Glutamatergic neuron (in vitro differentiated cells): ENCODE data around the gene SMOC2. TPM values are rescaled to one million over a fixed set of nuclear protein-coding genes. Genes with fewer than 3 reads are reported as not detected.

Experiments
- DNase-seq: peaks from one replicate; pipeline ENCODE4 v3.0.0; 2022
- H3K27ac Mint-ChIP-seq: one replicate; pipeline ENCODE4 v1.8.0; 2020; ENCODE audit warnings: mild to moderate bottlenecking, mixed read lengths, inconsistent platforms; ENCODE audit not compliant: unreplicated experiment
- H3K27me3 Mint-ChIP-seq: one replicate; pipeline ENCODE4 v1.8.0; 2020; ENCODE audit warnings: mild to moderate bottlenecking, moderate library complexity, mixed read lengths, inconsistent platforms; ENCODE audit not compliant: unreplicated experiment
- H3K36me3 Mint-ChIP-seq: one replicate; pipeline ENCODE4 v1.8.0; 2020; ENCODE audit warnings: mild to moderate bottlenecking, mixed read lengths, inconsistent platforms; ENCODE audit not compliant: unreplicated experiment
- H3K4me1 Mint-ChIP-seq: one replicate; pipeline ENCODE4 v1.8.0; 2020; ENCODE audit warnings: mild to moderate bottlenecking, low read depth, mixed read lengths, inconsistent platforms; ENCODE audit not compliant: unreplicated experiment
- H3K4me3 Mint-ChIP-seq: one replicate; pipeline ENCODE4 v1.8.0; 2020; ENCODE audit warnings: mild to moderate bottlenecking, mixed read lengths, inconsistent platforms; ENCODE audit not compliant: unreplicated experiment
- H3K9me3 Mint-ChIP-seq: one replicate; pipeline ENCODE4 v1.8.0; 2020; ENCODE audit warnings: mild to moderate bottlenecking, moderate library complexity, mixed read lengths, inconsistent platforms; ENCODE audit not compliant: unreplicated experiment
- CTCF ChIP-seq: fragments of 200-600 bp; sonication (generic); IDR thresholded peaks from one replicate; pipeline ENCODE4 v1.5.0; 2021; ENCODE audit not compliant: partially characterized antibody, unreplicated experiment
- total RNA-seq: library from RNA; stranded (reverse); fragmentation: NEBNext Ultra II Directional; extraction: Animal tissue kit (Norgen Biotek cat#: 25700); gene quantifications from one replicate; pipeline ENCODE4 v1.2.1, GENCODE V29; 2021; ENCODE audit not compliant: unreplicated experiment

The SMOC2 gene
- total RNA-seq, 1 donor from 2014 or later = 0.44 TPM

- no peak overlapping the region for H3K27ac Mint-ChIP-seq
- no peak for DNase-seq
- H3K36me3 Mint-ChIP-seq = no peaks in the 10 kb centered on the region
- peaks cover 3% of the 10 kb centered on the region for H3K9me3 Mint-ChIP-seq
- no peak overlapping the region for H3K4me3 Mint-ChIP-seq
- no peaks in the 10 kb centered on the region for H3K27me3 Mint-ChIP-seq
- TF ChIP-seq CTCF = no peak
- H3K4me1 Mint-ChIP-seq = no peaks in the 10 kb centered on the region
Observed at GRCh38 chr6:168433898-168434297, 7.1 kb upstream of the SMOC2 start.

DNA sequence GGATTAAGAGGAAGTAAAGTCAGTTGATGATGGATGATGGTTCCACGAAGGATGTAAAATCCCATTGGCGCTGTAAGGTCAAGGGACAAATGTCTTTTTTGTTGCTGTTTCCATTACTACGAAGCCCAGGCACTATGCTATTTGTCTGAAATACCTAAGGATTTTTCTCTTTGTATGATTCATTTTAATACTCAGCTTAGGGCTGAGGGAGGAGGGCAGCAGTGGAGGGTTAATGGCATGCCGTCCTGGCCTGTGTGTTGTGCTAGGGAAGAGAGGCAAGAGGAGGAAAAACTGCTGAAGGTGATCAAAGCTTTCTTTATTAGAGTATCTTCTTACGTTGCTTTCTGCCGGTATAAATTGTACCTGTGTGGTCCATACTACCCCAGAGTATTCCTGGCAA, 6.5 kb upstream of the SMOC2 start:
- H3K4me1 Mint-ChIP-seq = no peaks in the 10 kb centered on the region
- no peaks in the 10 kb centered on the region for H3K27me3 Mint-ChIP-seq
- no peak for DNase-seq
- no peak overlapping the region for H3K4me3 Mint-ChIP-seq
- H3K9me3 Mint-ChIP-seq = peaks cover 3% of the 10 kb centered on the region
- H3K27ac Mint-ChIP-seq = no peak overlapping the region
- no peak for TF ChIP-seq CTCF
- no peaks in the 10 kb centered on the region for H3K36me3 Mint-ChIP-seq

DNA sequence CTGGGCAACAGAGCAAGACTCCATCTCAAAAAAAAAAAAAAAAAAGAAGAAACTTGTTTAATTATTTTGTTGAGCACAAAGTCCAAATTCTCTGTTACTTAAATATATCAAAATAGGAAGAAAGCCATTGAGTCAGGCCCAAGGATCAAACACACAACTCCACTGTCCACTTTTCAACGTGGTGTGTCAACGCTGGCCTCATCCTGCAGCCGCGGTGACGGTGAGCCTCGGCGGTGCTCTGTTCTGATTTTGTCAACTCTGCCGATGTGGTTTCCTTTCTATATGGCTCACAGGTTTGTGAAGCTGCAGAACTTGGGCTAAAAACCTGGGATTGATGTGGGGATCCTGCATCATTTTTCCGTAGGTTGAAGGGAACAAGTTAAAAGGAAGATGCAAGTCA, 3.2 kb upstream of the SMOC2 start:
- no peak overlapping the region for H3K27ac Mint-ChIP-seq
- no peak for DNase-seq
- H3K36me3 Mint-ChIP-seq = no peaks in the 10 kb centered on the region
- peaks cover 2% of the 10 kb centered on the region for H3K4me1 Mint-ChIP-seq
- no peak for TF ChIP-seq CTCF
- peaks cover 3% of the 10 kb centered on the region for H3K9me3 Mint-ChIP-seq
- peaks cover 12% of the 10 kb centered on the region for H3K27me3 Mint-ChIP-seq
- H3K4me3 Mint-ChIP-seq = no peak overlapping the region

DNA sequence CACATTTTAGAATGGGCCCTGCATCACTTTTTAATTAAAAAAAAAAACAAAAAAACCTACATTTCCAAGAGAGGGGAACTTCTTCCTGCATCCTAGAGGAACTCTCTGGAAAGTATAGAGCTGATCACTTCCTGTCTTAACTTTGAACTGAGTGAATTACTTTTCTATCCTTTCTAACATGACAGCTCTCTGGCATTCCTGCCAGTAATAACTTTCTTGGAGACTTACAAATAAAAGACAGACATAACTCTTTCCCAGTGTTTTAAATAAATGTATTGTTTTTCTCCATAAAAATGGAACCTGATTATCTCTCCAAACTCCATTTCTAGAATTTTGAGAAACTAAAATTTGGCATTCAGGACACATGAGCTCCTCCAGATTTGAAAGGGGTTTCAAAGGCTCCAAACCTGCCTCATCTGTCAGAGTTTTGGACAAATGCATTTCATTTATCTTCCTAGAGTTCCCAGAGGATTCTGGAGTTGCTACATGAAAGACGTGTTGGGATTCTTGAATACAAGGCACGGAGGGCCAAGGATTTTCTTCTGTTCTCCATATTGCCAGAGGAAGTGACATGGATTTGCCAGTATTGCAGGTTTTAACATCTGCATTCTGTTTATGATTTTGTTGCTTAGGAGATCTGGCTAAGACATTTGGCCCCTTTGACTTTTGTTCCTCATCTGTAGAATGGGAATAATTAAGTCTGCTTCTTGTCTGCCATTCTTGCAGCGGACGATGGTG, 2.0 kb upstream of the SMOC2 start:
- no peak for TF ChIP-seq CTCF
- no peak overlapping the region for H3K27ac Mint-ChIP-seq
- no peak overlapping the region for H3K4me3 Mint-ChIP-seq
- H3K9me3 Mint-ChIP-seq = peaks cover 3% of the 10 kb centered on the region
- H3K36me3 Mint-ChIP-seq = no peaks in the 10 kb centered on the region
- H3K4me1 Mint-ChIP-seq = peaks cover 3% of the 10 kb centered on the region
- no peak for DNase-seq
- peaks cover 13% of the 10 kb centered on the region for H3K27me3 Mint-ChIP-seq

GRCh38 chr6:168439794-168440450, 1.1 kb upstream of the SMOC2 start:
- Mint-ChIP-seq H3K4me3 (peak overlapping the region; percentile 76), H3K36me3 (no peaks in the 10 kb centered on the region), H3K9me3 (peaks cover 3% of the 10 kb centered on the region), H3K27me3 (peaks cover 13% of the 10 kb centered on the region), H3K4me1 (peaks cover 3% of the 10 kb centered on the region), H3K27ac (no peak overlapping the region)
- no peak for TF ChIP-seq CTCF
- DNase-seq = no peak
